Calu3 (cell line): ENCODE results near the gene ZNF442. TPM values are rescaled to one million over a fixed set of nuclear protein-coding genes. Genes with fewer than 3 reads are reported as not detected.
"Not testable (repeated sequence)": the region's sequence is repeated elsewhere in the genome, so short reads cannot be mapped to it uniquely, and the experiment has no call there.

Experiments used
- Bru-seq: library from RNA; stranded (reverse); fragments of 400-500 nt; gene quantifications from one replicate; lab custom pipeline; 2021; lab: Mats Ljungman, UMichigan
- BruChase-seq, 2 experiments: library from RNA; stranded (reverse); fragments of 400-500 nt; gene quantifications; one replicate each; lab custom pipeline; 2021; lab: Mats Ljungman, UMichigan
- BruUV-seq: library from RNA; stranded (reverse); fragments of 400-500 nt; replicated peaks from 2 replicates; lab custom pipeline; 2021; lab: Mats Ljungman, UMichigan
- CTCF ChIA-PET: fragments of 300-600 bp; sonication (Branson Sonifier 250); formaldehyde crosslinking; loops from one replicate; lab custom pipeline; 2022; ENCODE audit warnings: antibody characterized with exemption; lab: Charles Lee
- DNase-seq: peaks from one replicate; pipeline ENCODE4 v3.0.0; 2022
- H3K27ac Mint-ChIP-seq: one replicate; pipeline ENCODE4 v1.8.0; 2022; ENCODE audit warnings: mixed read lengths; ENCODE audit not compliant: unreplicated experiment
- H3K27me3 Mint-ChIP-seq: one replicate; pipeline ENCODE4 v1.8.0; 2022; ENCODE audit warnings: mixed read lengths; ENCODE audit not compliant: unreplicated experiment
- H3K36me3 Mint-ChIP-seq: one replicate; pipeline ENCODE4 v1.8.0; 2022; ENCODE audit warnings: mild to moderate bottlenecking, moderate library complexity, mixed read lengths; ENCODE audit not compliant: insufficient read depth, unreplicated experiment
- H3K4me1 Mint-ChIP-seq: one replicate; pipeline ENCODE4 v1.8.0; 2022; ENCODE audit warnings: mild to moderate bottlenecking, low read depth, mixed read lengths; ENCODE audit not compliant: unreplicated experiment
- H3K4me3 Mint-ChIP-seq: one replicate; pipeline ENCODE4 v1.8.0; 2022; ENCODE audit warnings: mild to moderate bottlenecking, low read depth, moderate library complexity, mixed read lengths; ENCODE audit not compliant: unreplicated experiment
- H3K9me3 Mint-ChIP-seq: one replicate; pipeline ENCODE4 v1.8.0; 2022; ENCODE audit warnings: low read depth, mixed read lengths; ENCODE audit not compliant: unreplicated experiment
- CTCF ChIP-seq: fragments of 200-600 bp; IDR thresholded peaks from one replicate; pipeline ENCODE4 v1.8.0; 2022; ENCODE audit warnings: antibody characterized with exemption; ENCODE audit not compliant: unreplicated experiment
- intact Hi-C: fragments of 100-400 bp; cut with micrococcal nuclease; formaldehyde crosslinking; loops from one replicate; pipeline ENCODE4 v1.10.0; 2022; ENCODE audit not compliant: unreplicated experiment
- long read RNA-seq: library from polyadenylated mRNA; stranded (forward); transcript quantifications from one replicate; pipeline ENCODE4 v2.0.0, GENCODE V29; 2022
- total RNA-seq: library from RNA; stranded (reverse); gene quantifications from 2 replicates; pipeline ENCODE4 v1.2.3, GENCODE V29; 2022

ZNF442 gene
- total RNA-seq (1.3 and 1.4 TPM in 2 replicates), Bru-seq, nascent RNA (percentile 37 among the genes with signal in this experiment), BruChase-seq, experiment 1, labeled RNA remaining after a 6-hour chase (percentile 32 among the genes with signal in this experiment), BruChase-seq, experiment 2, labeled RNA remaining after a 2-hour chase (percentile 28 among the genes with signal in this experiment)
- long read RNA-seq: 0 reads

GRCh38 chr19:12365236-12366162 lies at the start of gene ZNF442:
TSS of gene ZNF442 (minus strand) at chr19:12365683. CDS start at chr19:12363631, 2,052 bp downstream.
- H3K4me1 Mint-ChIP-seq: no peaks in the 10 kb centered on the region
- BruUV-seq: no TSS peak
- H3K36me3 Mint-ChIP-seq: peaks cover 15% of the 10 kb centered on the region
- CTCF ChIA-PET: interaction anchor here (0.6 to 1.0 kb wide), 9 partner anchors 32 to 706 kb away, joined by 3 to 5 read pairs (median 3); partner anchors contain the start of genes ZNF136, ZNF20, ZNF563 and ZNF799
- H3K27ac Mint-ChIP-seq: peak within 1 kb of the TSS; percentile 36
- peak within 1 kb of the TSS; percentile 72 for H3K4me3 Mint-ChIP-seq
- peaks cover 5% of the 10 kb centered on the region for H3K9me3 Mint-ChIP-seq
- intact Hi-C loops: no loop called here
- no peaks in the 10 kb centered on the region for H3K27me3 Mint-ChIP-seq
- TF ChIP-seq CTCF: no peak
- DNase-seq: peak; percentile 86

DNA sequence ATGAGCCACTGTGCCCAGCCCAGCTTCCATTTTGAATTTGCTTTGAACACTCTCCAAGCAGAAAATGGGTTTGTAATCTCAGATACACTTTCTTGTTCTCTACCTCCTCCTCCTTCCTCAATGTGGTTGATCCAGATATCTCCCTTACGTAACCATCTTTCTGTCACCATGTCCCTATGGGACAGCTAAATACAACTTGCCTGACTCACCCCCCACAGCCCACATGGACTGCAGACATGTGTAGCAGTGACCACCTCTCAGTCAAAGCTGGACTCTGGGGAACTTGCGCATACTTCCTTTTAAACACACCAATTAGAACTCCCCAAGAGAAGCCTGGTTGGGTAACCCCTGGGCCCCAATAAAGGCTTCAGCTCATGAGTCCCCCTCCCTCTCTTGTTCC lies 46.4 kb upstream of the ZNF442 start:
- intact Hi-C loops: no loop called here
- no peak overlapping the region for H3K4me3 Mint-ChIP-seq
- no peak for TF ChIP-seq CTCF
- H3K9me3 Mint-ChIP-seq: peaks cover 7% of the 10 kb centered on the region
- DNase-seq: no peak
- BruUV-seq: no TSS peak
- H3K4me1 Mint-ChIP-seq: no peaks in the 10 kb centered on the region
- CTCF ChIA-PET: no interaction called here
- H3K36me3 Mint-ChIP-seq: no peaks in the 10 kb centered on the region
- H3K27me3 Mint-ChIP-seq: no peaks in the 10 kb centered on the region
- H3K27ac Mint-ChIP-seq: no peak overlapping the region

GRCh38 chr19:12400633-12401502 lies 35.4 kb upstream of the ZNF442 start, which contains the start of gene ZNF799:
TSS of gene ZNF799 (minus strand) at chr19:12401271. CDS start at chr19:12401070, 201 bp downstream.
- peaks cover 32% of the 10 kb centered on the region for H3K36me3 Mint-ChIP-seq
- peak within 1 kb of the TSS; percentile 67 for H3K27ac Mint-ChIP-seq
- BruUV-seq: no TSS peak
- no peaks in the 10 kb centered on the region for H3K27me3 Mint-ChIP-seq
- intact Hi-C loops: no loop called here
- DNase-seq: peak; percentile 92
- no peak for TF ChIP-seq CTCF
- no peaks in the 10 kb centered on the region for H3K4me1 Mint-ChIP-seq
- H3K9me3 Mint-ChIP-seq: peaks cover 9% of the 10 kb centered on the region
- peak within 1 kb of the TSS; percentile 87 for H3K4me3 Mint-ChIP-seq
- CTCF ChIA-PET: interaction anchor here (0.7 to 1.1 kb wide), 3 partner anchors 35 to 81 kb away, joined by 3 to 4 read pairs (median 3); partner anchors contain the start of genes ZNF442 and ZNF563

GRCh38 chr19:12399901-12400632 lies 34.6 kb upstream of the ZNF442 start:
- intact Hi-C loops, BruUV-seq, H3K27me3 Mint-ChIP-seq, H3K9me3 Mint-ChIP-seq, H3K4me1 Mint-ChIP-seq: not testable (repeated sequence)
- Mint-ChIP-seq H3K27ac (peak overlapping the region; percentile 67), H3K4me3 (peak overlapping the region; percentile 87), H3K36me3 (peaks cover 32% of the 10 kb centered on the region)
- CTCF ChIA-PET: interaction anchor here (0.6 kb wide), 1 partner anchor 107 kb away, joined by 4 read pairs; no protein-coding TSS in a partner anchor
- DNase-seq: peak; percentile 50

GRCh38 chr19:12391148-12391547 lies 25.7 kb upstream of the ZNF442 start:
- H3K4me3 Mint-ChIP-seq, CTCF ChIA-PET, H3K36me3 Mint-ChIP-seq, H3K9me3 Mint-ChIP-seq, H3K27me3 Mint-ChIP-seq, H3K27ac Mint-ChIP-seq, intact Hi-C loops, BruUV-seq, DNase-seq, H3K4me1 Mint-ChIP-seq: not testable (repeated sequence)

DNA sequence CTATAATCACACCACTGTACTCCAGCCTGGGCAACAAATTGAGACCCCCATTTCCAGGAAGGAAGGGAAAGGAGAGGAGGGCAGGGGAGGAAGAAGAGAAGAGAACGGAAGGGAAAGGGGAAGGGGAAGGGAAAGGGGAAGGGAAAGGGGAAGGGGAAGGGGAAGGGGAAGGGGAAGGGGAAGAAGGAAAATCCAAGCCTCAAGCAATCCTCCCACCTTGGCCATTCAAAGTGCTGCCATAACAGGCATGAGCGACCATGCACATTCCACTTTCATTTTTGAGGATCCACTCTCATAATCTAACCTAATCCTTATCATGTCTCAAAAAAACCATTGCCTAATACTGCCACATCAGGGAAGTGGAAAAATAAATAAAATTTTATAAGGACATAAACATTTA lies 20.9 kb upstream of the ZNF442 start:
- H3K36me3 Mint-ChIP-seq, intact Hi-C loops, H3K9me3 Mint-ChIP-seq, CTCF ChIA-PET, H3K27me3 Mint-ChIP-seq, H3K4me3 Mint-ChIP-seq, BruUV-seq, H3K27ac Mint-ChIP-seq, DNase-seq, H3K4me1 Mint-ChIP-seq: not testable (repeated sequence)
